Dermis blood vessel endothelial cell (primary cell): Measurements from ENCODE around the gene NWD2. TPM values are rescaled to one million over a fixed set of nuclear protein-coding genes. Genes with fewer than 3 reads are reported as not detected.
"Not testable (repeated sequence)": the region's sequence is repeated elsewhere in the genome, so short reads cannot be mapped to it uniquely, and the experiment has no call there.

Source experiments
- DNase-seq: peaks from one replicate; pipeline ENCODE4 v3.0.0; 2010
- total RNA-seq: library from RNA; depleted of rRNA; stranded (reverse); fragments of >200 nt; gene quantifications from 2 replicates; pipeline ENCODE4 v1.2.3, GENCODE V29; 2014

The NWD2 gene
- total RNA-seq, 1 donor from 2014 or later, result not detected

- peak; percentile 32 for DNase-seq
Observed at GRCh38 chr4:37392521-37393255, 148.1 kb downstream of the NWD2 start.

GRCh38 chr4:37393321-37393720 lies 148.8 kb downstream of the NWD2 start:
- no peak for DNase-seq

- DNase-seq, result no peak
Observed at GRCh38 chr4:37393889-37394288, 149.3 kb downstream of the NWD2 start.

GRCh38 chr4:37397505-37397904 lies 153.0 kb downstream of the NWD2 start:
- DNase-seq, result no peak

- no peak for DNase-seq
Observed at GRCh38 chr4:37400241-37400881, 155.8 kb downstream of the NWD2 start.

GRCh38 chr4:37407938-37408826 lies 163.6 kb downstream of the NWD2 start:
- not testable (repeated sequence) for DNase-seq

- not testable (repeated sequence) for DNase-seq
Observed at GRCh38 chr4:37413612-37414011, 169.1 kb downstream of the NWD2 start.

GRCh38 chr4:37415845-37416369 lies 171.4 kb downstream of the NWD2 start:
- DNase-seq, result no peak

- no peak for DNase-seq
Observed at GRCh38 chr4:37421614-37422013, 177.1 kb downstream of the NWD2 start.

GRCh38 chr4:37422102-37422501 lies 177.6 kb downstream of the NWD2 start:
- DNase-seq, result no peak

GRCh38 chr4:37422638-37423037 lies 178.1 kb downstream of the NWD2 start:
- no peak for DNase-seq

- DNase-seq, result no peak
Observed at GRCh38 chr4:37423310-37423709, 178.8 kb downstream of the NWD2 start.

GRCh38 chr4:37424753-37425152 lies 180.2 kb downstream of the NWD2 start:
- no peak for DNase-seq

GRCh38 chr4:37425857-37426256 lies 181.3 kb downstream of the NWD2 start:
- DNase-seq, result no peak

GRCh38 chr4:37427193-37427592 lies 182.7 kb downstream of the NWD2 start:
- DNase-seq, result no peak

GRCh38 chr4:37429906-37430305 lies 185.4 kb downstream of the NWD2 start:
- DNase-seq, result no peak

- no peak for DNase-seq
Observed at GRCh38 chr4:37430718-37431416, 186.3 kb downstream of the NWD2 start.

GRCh38 chr4:37431417-37431743 lies 186.8 kb downstream of the NWD2 start:
- DNase-seq, result no peak

- peak; percentile 4 for DNase-seq
Observed at GRCh38 chr4:37434469-37434868, 189.9 kb downstream of the NWD2 start.

- no peak for DNase-seq
Observed at GRCh38 chr4:37436546-37436945, 192.0 kb downstream of the NWD2 start.

GRCh38 chr4:37437163-37437562 lies 192.6 kb downstream of the NWD2 start:
- no peak for DNase-seq

- no peak for DNase-seq
Observed at GRCh38 chr4:37438564-37439279, 194.2 kb downstream of the NWD2 start.
